ENCODE results near the gene C1QB. TPM values are rescaled to one million over a fixed set of nuclear protein-coding genes. Genes with fewer than 3 reads are reported as not detected.

Gene C1QB
- total and polyA plus RNA-seq, 4 donors, result 93.9 to 335 (median 143) TPM

GRCh38 chr1:22710701-22711049 is 57.6 kb downstream of the C1QB start, which contains the start of gene EPHB2 (continued):
- TF ChIP-seq CTCF (IDR thresholded peaks at IDR 0.05; ENCODE audit: low read depth, low read length, missing input control), result no peak

- DNase-seq (ENCODE audit: low spot score), result no peak
- no peaks in the 10 kb centered on the region for H3K9me3 ChIP-seq (ENCODE audit: control insufficient read depth in 4 of 4, low read length in 3 of 4)
- peaks cover 3 to 12% (median 5%) of the 10 kb centered on the region in 4 donors for H3K4me1 ChIP-seq (ENCODE audit: control insufficient read depth in 4 of 4, insufficient read depth in 4 of 4, low read length in 3 of 4)
- TF ChIP-seq HNF4G (IDR thresholded peaks at IDR 0.05) (no peak), FOXA1 (IDR thresholded peaks at IDR 0.05) (no peak), SP1 (IDR thresholded peaks at IDR 0.05) (no peak), HNF4A (conservative IDR thresholded peaks at IDR 0.05) (no peak), TAF1 (conservative IDR thresholded peaks at IDR 0.05) (no peak), FOXA2 (IDR thresholded peaks at IDR 0.05) (no peak), REST (IDR thresholded peaks at IDR 0.05) (no peak), CTCF (IDR thresholded peaks at IDR 0.05; ENCODE audit: low read depth, low read length, missing input control) (no peak), YY1 (IDR thresholded peaks at IDR 0.05) (no peak), ATF3 (IDR thresholded peaks at IDR 0.05) (no peak), MAX (IDR thresholded peaks at IDR 0.05) (no peak), ZBTB33 (IDR thresholded peaks at IDR 0.05) (no peak), GABPA (IDR thresholded peaks at IDR 0.05 in 1 of 2, conservative IDR thresholded peaks at IDR 0.05 in 1 of 2) (no peak), RXRA (IDR thresholded peaks at IDR 0.05) (no peak)
- peaks cover 0 to 4% (median under 1%) of the 10 kb centered on the region in 4 donors for H3K27me3 ChIP-seq (ENCODE audit: control insufficient read depth in 4 of 4, insufficient read depth in 4 of 4, low read length in 3 of 4)
- no peak overlapping the region for H3K27ac ChIP-seq (ENCODE audit: low read depth in 1 of 2, low read length in 2 of 2)
- H3K36me3 ChIP-seq (ENCODE audit: control insufficient read depth in 4 of 4, insufficient read depth in 3 of 4, low read depth in 1 of 4, low read length in 3 of 4), result no peaks in the 10 kb centered on the region
- peak overlapping the region in 1 of 3 donors; percentile 71 for H3K4me3 ChIP-seq (ENCODE audit: low read depth in 1 of 3, low read length in 3 of 3)
- WGBS, result 1% methylated on average over 60 of the region's 60 CpGs
- no peak overlapping the region for H3K9ac ChIP-seq (ENCODE audit: low read depth in 1 of 2, low read length in 2 of 2)
These were observed 58.0 kb downstream of the C1QB start for GRCh38 chr1:22711071-22711470.

Small RNA genes within 50 kb of the gene (small RNA-seq; reads per million reads assigned to genes)
- not detected for gene MIR6127

Other genes starting within 250 kb of the C1QB start
- gene ZBTB40, start 201.4 kb upstream of the C1QB start, total RNA-seq, result 10 to 100 TPM in 1 of 2 donors, 1 to 10 TPM in 1; 7.1 to 11.2 TPM
- 1 to 10 TPM; 2.1 to 2.2 TPM for gene ZBTB40, start 201.4 kb upstream of the C1QB start, polyA plus RNA-seq
- not detected for gene EPHA8, start 89.7 kb upstream of the C1QB start, total RNA-seq
- gene EPHA8, start 89.7 kb upstream of the C1QB start, polyA plus RNA-seq, result not detected
- 100 to 1,000 TPM in 1 of 2 donors, 10 to 100 TPM in 1; 73.0 to 113 TPM for gene C1QA, start 16.6 kb upstream of the C1QB start, total RNA-seq
- gene C1QA, start 16.6 kb upstream of the C1QB start, polyA plus RNA-seq, result 100 to 1,000 TPM in 1 of 2 donors, 10 to 100 TPM in 1; 76.2 to 243 TPM
- gene C1QC, start 9.6 kb upstream of the C1QB start, total RNA-seq, result 100 to 1,000 TPM in 1 of 2 donors, 10 to 100 TPM in 1; 57.6 to 151 TPM
- gene C1QC, start 9.6 kb upstream of the C1QB start, polyA plus RNA-seq, result 100 to 1,000 TPM in 1 of 2 donors, 10 to 100 TPM in 1; 52.9 to 242 TPM
- gene EPHB2, start 57.6 kb downstream of the C1QB start, total RNA-seq, result 1 to 10 TPM in 1 of 2 donors, under 1 TPM in 1; 0.47 to 1.0 TPM
- under 1 TPM; 0.07 to 0.29 TPM for gene EPHB2, start 57.6 kb downstream of the C1QB start, polyA plus RNA-seq

Measured in liver (tissue), 10 donors.